Measurements from ENCODE around the gene ALDH3A1.
A peak's percentile ranks its signal among the peaks of the same experiment; 100 is the strongest.

Gene ALDH3A1

DNA sequence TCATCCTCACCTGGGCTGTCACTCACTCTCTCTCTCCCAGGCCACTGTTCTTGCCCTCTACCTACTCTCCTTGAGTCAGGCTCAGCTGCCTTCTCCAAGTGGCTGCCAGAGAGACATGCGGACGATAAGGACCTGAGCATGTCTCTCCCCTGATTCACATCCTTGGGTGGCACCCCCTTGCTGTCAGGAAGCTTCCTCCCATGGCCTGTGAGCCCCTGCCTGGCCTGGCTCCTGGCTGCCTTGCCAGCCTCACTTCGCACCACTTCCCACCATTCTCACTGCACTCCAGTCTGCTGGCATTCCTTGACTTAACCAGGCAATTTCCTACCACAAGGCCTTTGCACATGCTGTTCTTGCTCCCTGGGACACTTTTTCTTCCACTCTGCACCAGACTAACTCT is 2.7 kb upstream of the ALDH3A1 start:
- ChIA-PET POLR2A (no interaction called here), CTCF (interaction anchor here (1.2 to 19.5 kb wide), 3 partner anchors 13 to 388 kb away, joined by 4 to 217 read pairs (median 4); partner anchors contain the start of gene B9D1)
- no peak overlapping the region for H3K4me3 ChIP-seq (ENCODE audit: low read depth, low read length)
- TF ChIP-seq, protein P1, sequence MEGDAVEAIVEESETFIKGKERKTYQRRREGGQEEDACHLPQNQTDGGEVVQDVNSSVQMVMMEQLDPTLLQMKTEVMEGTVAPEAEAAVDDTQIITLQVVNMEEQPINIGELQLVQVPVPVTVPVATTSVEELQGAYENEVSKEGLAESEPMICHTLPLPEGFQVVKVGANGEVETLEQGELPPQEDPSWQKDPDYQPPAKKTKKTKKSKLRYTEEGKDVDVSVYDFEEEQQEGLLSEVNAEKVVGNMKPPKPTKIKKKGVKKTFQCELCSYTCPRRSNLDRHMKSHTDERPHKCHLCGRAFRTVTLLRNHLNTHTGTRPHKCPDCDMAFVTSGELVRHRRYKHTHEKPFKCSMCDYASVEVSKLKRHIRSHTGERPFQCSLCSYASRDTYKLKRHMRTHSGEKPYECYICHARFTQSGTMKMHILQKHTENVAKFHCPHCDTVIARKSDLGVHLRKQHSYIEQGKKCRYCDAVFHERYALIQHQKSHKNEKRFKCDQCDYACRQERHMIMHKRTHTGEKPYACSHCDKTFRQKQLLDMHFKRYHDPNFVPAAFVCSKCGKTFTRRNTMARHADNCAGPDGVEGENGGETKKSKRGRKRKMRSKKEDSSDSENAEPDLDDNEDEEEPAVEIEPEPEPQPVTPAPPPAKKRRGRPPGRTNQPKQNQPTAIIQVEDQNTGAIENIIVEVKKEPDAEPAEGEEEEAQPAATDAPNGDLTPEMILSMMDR (IDR thresholded peaks at IDR 0.05; ENCODE audit: insufficient read depth, low read length, missing control alignments) = no peak
- no peak for DNase-seq (ENCODE audit: low read depth, low spot score)

DNA sequence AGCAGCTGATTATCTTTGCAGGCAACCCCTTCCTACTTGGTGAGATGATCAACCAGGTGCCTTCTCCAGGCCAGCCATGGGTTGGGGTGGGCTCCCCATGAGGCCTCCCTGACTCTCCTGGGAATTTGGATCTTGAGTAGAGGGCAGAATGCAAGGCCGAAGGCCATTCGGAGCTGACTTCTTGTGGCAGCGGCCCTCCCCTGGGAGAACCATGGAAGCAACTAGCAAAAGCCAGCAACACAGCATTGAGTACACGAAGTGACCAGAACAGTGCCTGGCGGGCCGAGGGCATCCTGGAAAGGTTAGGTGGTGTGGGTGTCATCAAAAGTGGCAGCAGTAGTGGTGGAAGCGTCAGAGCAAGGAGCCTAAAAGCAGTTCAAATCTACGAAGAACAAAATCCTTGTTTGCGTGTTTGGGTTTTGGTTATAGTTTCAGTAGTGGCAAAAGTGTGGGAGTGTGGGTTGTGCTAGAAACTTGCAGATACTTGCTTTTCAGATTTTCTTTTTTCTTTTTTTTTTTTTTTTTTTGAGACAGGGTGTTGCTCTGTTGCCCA is 2.0 kb upstream of the ALDH3A1 start:
- TF ChIP-seq, protein P1 (IDR thresholded peaks at IDR 0.05; ENCODE audit: insufficient read depth, low read length, missing control alignments) = no peak
- POLR2A ChIA-PET = no interaction called here
- no peak for DNase-seq (ENCODE audit: low read depth, low spot score)
- H3K4me3 ChIP-seq (ENCODE audit: low read depth, low read length) = no peak overlapping the region
- CTCF ChIA-PET = interaction anchor here (1.2 to 19.5 kb wide), 3 partner anchors 14 to 387 kb away, joined by 4 to 217 read pairs (median 4); partner anchors contain the start of gene B9D1

DNA sequence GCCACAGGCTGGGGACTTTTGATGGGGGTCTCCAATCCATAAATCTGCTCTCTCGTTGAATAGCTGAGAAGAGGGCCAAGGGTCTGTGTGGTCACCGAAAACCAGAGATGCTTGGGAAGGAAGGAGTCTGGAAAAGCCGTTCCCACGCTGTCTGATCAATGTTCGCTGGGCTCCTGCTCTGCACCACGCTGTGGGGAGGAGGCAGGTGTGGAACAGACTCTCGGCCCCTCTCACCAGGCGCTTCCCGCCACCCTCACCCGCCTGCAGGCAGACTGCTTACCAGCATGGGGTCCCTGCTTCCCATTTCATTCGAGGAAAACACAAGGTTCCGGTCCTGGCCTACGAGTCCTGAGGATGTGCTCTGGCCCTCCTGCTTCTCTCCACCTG is 702 bp upstream of the ALDH3A1 start:
- DNase-seq (ENCODE audit: low read depth, low spot score) = no peak
- ChIA-PET CTCF (interaction anchor here (19.5 kb wide), 1 partner anchor 15 kb away, joined by 217 read pairs; no protein-coding TSS in a partner anchor), POLR2A (no interaction called here)
- H3K4me3 ChIP-seq (ENCODE audit: low read depth, low read length) = no peak overlapping the region
- TF ChIP-seq, protein P1 (IDR thresholded peaks at IDR 0.05; ENCODE audit: insufficient read depth, low read length, missing control alignments) = no peak

DNA sequence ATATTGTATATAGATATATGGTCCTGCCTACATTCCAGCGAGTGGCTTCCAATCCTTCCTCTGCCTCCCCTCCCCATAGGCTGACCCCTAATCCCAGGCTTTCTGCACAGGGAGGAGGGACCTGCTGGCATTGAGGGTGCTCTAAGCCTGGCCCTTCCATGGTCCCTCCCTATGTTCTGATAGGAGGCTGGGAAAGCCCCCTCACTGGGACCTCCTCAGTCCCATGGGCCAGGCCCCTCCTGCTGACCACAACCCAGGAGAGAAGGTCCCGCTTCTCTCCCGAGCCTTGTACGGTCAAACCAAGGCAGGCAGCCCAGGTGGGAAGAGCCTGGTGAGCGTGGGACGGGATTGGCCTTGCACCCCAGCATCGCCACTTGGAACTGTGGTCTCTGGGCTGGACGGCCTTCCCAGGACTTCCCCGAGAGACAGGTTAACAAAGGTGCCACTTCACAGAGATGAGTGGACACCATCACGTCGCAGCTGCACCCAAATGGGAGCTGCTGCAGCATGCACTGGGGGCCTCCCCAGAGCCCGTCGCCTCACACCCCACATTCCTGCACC is 859 bp downstream of the ALDH3A1 start:
- ChIA-PET POLR2A (no interaction called here), CTCF (interaction anchor here (1.4 to 19.5 kb wide), 3 partner anchors 10 to 78 kb away, joined by 3 to 217 read pairs (median 3); no protein-coding TSS in a partner anchor)
- no peak for DNase-seq (ENCODE audit: low read depth, low spot score)
- TF ChIP-seq, protein P1 (IDR thresholded peaks at IDR 0.05; ENCODE audit: insufficient read depth, low read length, missing control alignments) = no peak
- no peak overlapping the region for H3K4me3 ChIP-seq (ENCODE audit: low read depth, low read length)

DNA sequence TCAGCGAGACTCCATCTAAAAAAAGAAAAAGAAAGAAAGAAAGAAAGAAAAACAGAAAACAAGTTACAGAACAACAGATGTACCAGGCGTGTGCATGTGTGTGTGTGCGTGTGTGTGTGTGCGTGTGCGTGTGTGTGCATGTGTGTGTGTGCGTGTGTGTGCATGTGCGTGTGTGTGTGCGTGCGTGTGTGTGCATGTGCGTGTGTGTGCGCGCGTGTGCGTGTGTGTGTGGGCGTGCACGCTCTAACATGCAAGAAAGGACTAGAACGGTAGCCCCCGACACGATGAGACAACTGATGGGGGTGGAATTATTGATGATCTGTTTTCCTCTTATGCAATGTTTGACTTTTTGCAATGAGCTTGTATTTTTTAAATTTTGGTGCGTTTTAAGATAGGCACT is 1.6 kb downstream of the ALDH3A1 start:
- TF ChIP-seq, protein P1 (IDR thresholded peaks at IDR 0.05; ENCODE audit: insufficient read depth, low read length, missing control alignments) = no peak

DNA sequence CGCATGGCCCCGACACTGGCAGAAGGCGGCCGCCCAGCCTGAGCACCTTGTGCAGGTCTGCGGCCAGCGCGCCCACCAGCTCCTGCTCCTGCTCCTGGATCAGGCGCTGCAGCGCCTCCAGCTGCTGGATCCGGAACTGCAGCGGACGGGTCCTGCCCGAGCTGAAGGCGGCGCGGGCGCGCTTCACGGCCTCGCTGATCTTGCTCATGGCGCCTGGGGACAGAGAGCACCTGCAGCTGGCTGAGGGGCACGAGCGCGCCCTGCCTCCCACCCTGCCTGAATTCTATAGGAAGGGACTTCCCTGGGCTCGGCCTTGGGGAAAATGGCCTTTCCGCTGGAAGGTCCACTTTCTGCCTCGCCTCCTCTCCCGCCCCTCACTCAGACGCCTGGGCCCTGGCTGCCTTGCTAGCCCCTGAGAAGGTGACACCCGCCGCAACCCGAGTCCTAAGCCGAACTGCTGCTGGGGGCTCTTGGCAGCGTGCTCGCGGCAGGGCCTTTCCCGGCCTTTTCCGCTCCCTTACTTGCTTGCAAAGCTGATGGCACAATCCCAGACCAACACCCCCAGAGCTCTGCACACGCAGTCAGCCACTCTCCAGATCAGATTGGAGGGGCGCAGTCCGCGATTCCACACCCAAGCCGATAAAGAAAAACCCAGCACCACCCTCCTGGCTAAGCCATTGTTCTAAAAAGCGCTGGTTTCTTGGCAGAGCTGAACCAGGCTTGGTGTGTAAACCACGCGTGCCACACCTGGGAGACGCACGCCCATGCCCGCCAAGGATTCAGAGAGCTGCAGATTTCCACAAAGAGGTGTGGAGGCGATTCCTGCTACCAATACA is 3.0 kb downstream of the ALDH3A1 start:
- TF ChIP-seq, protein P1 (IDR thresholded peaks at IDR 0.05; ENCODE audit: insufficient read depth, low read length, missing control alignments) = peak; percentile 93
- DNase-seq (ENCODE audit: low read depth, low spot score) = no peak
- H3K4me3 ChIP-seq (ENCODE audit: low read depth, low read length) = peak overlapping the region; percentile 18; the same call in 1 of the 2 replicates
- ChIA-PET CTCF (interaction anchor here (1.0 to 19.5 kb wide), 15 partner anchors 9 to 259 kb away, joined by 3 to 217 read pairs (median 5); no protein-coding TSS in a partner anchor), POLR2A (no interaction called here)

More for the DNA sequence above, 1.6 kb downstream of the ALDH3A1 start:
- CTCF ChIA-PET = interaction anchor here (1.4 to 19.5 kb wide), 4 partner anchors 9 to 77 kb away, joined by 3 to 217 read pairs (median 4); no protein-coding TSS in a partner anchor
- POLR2A ChIA-PET = no interaction called here
- no peak overlapping the region for H3K4me3 ChIP-seq (ENCODE audit: low read depth, low read length)
- no peak for DNase-seq (ENCODE audit: low read depth, low spot score)

Data from AG04449 (cell line).